ENCODE measurements around the gene TERT.

TERT gene

GRCh38 chr5:1298723-1299510, 4.0 kb upstream of the TERT start:
- no peak for DNase-seq (ENCODE audit: extremely low read depth, low read depth)
- H3K4me3 ChIP-seq (replicated peaks; ENCODE audit: low read depth, low read length), result no peak overlapping the region
- no peak for TF ChIP-seq CTCF (IDR thresholded peaks at IDR 0.05; ENCODE audit: low read depth, low read length, missing control alignments)

DNA sequence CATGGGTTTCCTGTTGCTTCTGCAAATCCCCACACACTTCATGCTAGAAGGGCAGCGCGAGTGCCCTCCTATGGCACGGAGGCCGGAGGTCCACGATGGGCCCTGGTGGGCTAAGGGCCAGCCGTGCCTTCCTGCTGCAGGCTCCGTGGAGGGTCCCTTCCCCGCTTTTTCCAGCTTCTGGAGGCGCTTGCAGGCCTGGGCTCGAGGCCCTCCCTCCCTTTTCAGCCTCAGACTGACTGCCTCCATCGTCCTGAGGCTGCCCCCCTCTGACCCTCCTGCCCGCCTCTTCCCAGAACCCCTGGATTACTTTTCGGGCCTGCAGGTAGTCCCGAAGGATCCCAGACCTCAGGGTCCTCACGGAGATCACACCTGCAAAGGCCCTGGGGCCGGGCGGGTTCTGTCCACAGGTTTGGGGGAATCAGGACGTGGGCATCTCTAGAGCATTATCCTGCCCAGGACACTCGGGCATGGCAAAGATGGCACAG, 3.2 kb upstream of the TERT start:
- no peak overlapping the region for H3K4me3 ChIP-seq (replicated peaks; ENCODE audit: low read depth, low read length)
- DNase-seq (ENCODE audit: extremely low read depth, low read depth), result no peak
- no peak for TF ChIP-seq CTCF (IDR thresholded peaks at IDR 0.05; ENCODE audit: low read depth, low read length, missing control alignments)

- H3K4me3 ChIP-seq (replicated peaks; ENCODE audit: low read depth, low read length), result no peak overlapping the region
- DNase-seq (ENCODE audit: extremely low read depth, low read depth), result no peak
- no peak for TF ChIP-seq CTCF (IDR thresholded peaks at IDR 0.05; ENCODE audit: low read depth, low read length, missing control alignments)
Observed at GRCh38 chr5:1297243-1297642, 2.4 kb upstream of the TERT start.

DNA sequence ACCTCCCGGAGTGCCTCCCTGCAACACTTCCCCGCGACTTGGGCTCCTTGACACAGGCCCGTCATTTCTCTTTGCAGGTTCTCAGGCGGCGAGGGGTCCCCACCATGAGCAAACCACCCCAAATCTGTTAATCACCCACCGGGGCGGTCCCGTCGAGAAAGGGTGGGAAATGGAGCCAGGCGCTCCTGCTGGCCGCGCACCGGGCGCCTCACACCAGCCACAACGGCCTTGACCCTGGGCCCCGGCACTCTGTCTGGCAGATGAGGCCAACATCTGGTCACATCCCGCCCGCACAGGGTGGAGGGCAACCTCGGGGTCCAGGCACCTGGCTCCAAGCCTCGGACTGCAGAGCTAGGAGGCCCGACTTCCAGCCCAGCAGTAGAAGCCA, 776 bp upstream of the TERT start:
- TF ChIP-seq CTCF (IDR thresholded peaks at IDR 0.05; ENCODE audit: low read depth, low read length, missing control alignments), result no peak
- DNase-seq (ENCODE audit: extremely low read depth, low read depth), result no peak
- H3K4me3 ChIP-seq (replicated peaks; ENCODE audit: low read depth, low read length), result no peak overlapping the region

GRCh38 chr5:1294206-1294834, 548 bp downstream of the TERT start:
- H3K4me3 ChIP-seq (replicated peaks; ENCODE audit: low read depth, low read length), result peak overlapping the region; percentile 36
- no peak for DNase-seq (ENCODE audit: extremely low read depth, low read depth)
- TF ChIP-seq CTCF (IDR thresholded peaks at IDR 0.05; ENCODE audit: low read depth, low read length, missing control alignments), result no peak

GRCh38 chr5:1293416-1294205, 1.3 kb downstream of the TERT start:
- no peak for TF ChIP-seq CTCF (IDR thresholded peaks at IDR 0.05; ENCODE audit: low read depth, low read length, missing control alignments)
- DNase-seq (ENCODE audit: extremely low read depth, low read depth), result no peak
- peak overlapping the region; percentile 36 for H3K4me3 ChIP-seq (replicated peaks; ENCODE audit: low read depth, low read length)
